CD8-positive, alpha-beta memory T cell (primary cell): Measurements from ENCODE around the gene ZBED4. TPM values are rescaled to one million over a fixed set of nuclear protein-coding genes. Genes with fewer than 3 reads are reported as not detected.

Experiments
- CTCF ChIA-PET: fragments of 350-600 bp; sonication (Branson Sonifier 250); formaldehyde crosslinking; loops from one replicate; lab custom pipeline; 2021; ENCODE audit warnings: antibody characterized with exemption; lab: Charles Lee
- POLR2A ChIA-PET: fragments of 350-600 bp; sonication (Branson Sonifier 250); formaldehyde crosslinking; loops from one replicate; lab custom pipeline; 2021; ENCODE audit warnings: antibody characterized with exemption; lab: Charles Lee
- DNase-seq, 5 donors: peaks; one replicate each; pipeline versions ENCODE4 v3.0.0 to v3.0.0-alpha.2; 2020 to 2022; ENCODE audit warnings: mixed read lengths in 1 of 5
- H3K27ac ChIP-seq: one replicate; pipeline ENCODE4 v1.7.0; 2013; ENCODE audit warnings: low read depth, mild to moderate bottlenecking, low read length, moderate library complexity
- H3K27me3 ChIP-seq: 2 replicates; pipeline ENCODE4 v1.7.0; 2013; ENCODE audit warnings: low read length, mild to moderate bottlenecking; ENCODE audit not compliant: insufficient read depth, poor library complexity, severe bottlenecking
- H3K36me3 ChIP-seq: 2 replicates; pipeline ENCODE4 v1.7.0; 2013; ENCODE audit warnings: mild to moderate bottlenecking, low read length, moderate library complexity; ENCODE audit not compliant: insufficient read depth
- H3K4me1 ChIP-seq: 2 replicates; pipeline ENCODE4 v1.7.0; 2013; ENCODE audit warnings: mild to moderate bottlenecking, low read length, moderate library complexity; ENCODE audit not compliant: insufficient read depth
- H3K4me3 ChIP-seq: 2 replicates; pipeline ENCODE4 v1.7.0; 2013; ENCODE audit warnings: mild to moderate bottlenecking, low read length
- H3K9me3 ChIP-seq: 2 replicates; pipeline ENCODE4 v1.7.0; 2013; ENCODE audit warnings: mild to moderate bottlenecking, low read length
- H3K27ac Mint-ChIP-seq, 8 donors: one replicate each; pipeline ENCODE4 v1.8.0; 2020 to 2021; ENCODE audit warnings: mixed read lengths in 8 of 8, mild to moderate bottlenecking in 6 of 8, inconsistent platforms in 3 of 8, moderate library complexity in 3 of 8
- H3K27me3 Mint-ChIP-seq, 2 donors: one replicate each; pipeline ENCODE4 v1.8.0; 2020 to 2021; ENCODE audit warnings: mixed read lengths in 2 of 2, mild to moderate bottlenecking in 1 of 2, moderate library complexity in 1 of 2
- H3K36me3 Mint-ChIP-seq, 3 donors: one replicate each; pipeline ENCODE4 v1.8.0; 2020 to 2021; ENCODE audit warnings: mixed read lengths in 3 of 3, inconsistent platforms in 1 of 3, mild to moderate bottlenecking in 1 of 3
- H3K4me1 Mint-ChIP-seq, 3 donors: one replicate each; pipeline ENCODE4 v1.8.0; 2020 to 2021; ENCODE audit warnings: mixed read lengths in 3 of 3, inconsistent platforms in 1 of 3, mild to moderate bottlenecking in 1 of 3
- H3K4me3 Mint-ChIP-seq, 7 donors: one replicate each; pipeline ENCODE4 v1.8.0; 2020 to 2021; ENCODE audit warnings: mixed read lengths in 7 of 7, mild to moderate bottlenecking in 6 of 7, moderate library complexity in 4 of 7, inconsistent platforms in 2 of 7
- H3K9me3 Mint-ChIP-seq, 5 donors: one replicate each; pipeline ENCODE4 v1.8.0; 2020 to 2022; ENCODE audit warnings: mixed read lengths in 5 of 5, mild to moderate bottlenecking in 3 of 5, moderate library complexity in 2 of 5, inconsistent platforms in 1 of 5
- polyA plus RNA-seq: library from polyadenylated mRNA; unstranded; fragments of 300-500 nt; fragmentation: Illumina TruSeq; gene quantifications from one replicate; pipeline ENCODE4 v1.2.3, GENCODE V29; 2021
- total RNA-seq, 2 experiments: library from RNA; stranded (reverse); gene quantifications; one replicate each; pipeline ENCODE4 v1.2.3, GENCODE V29; 2021

ZBED4 gene
- total and polyA plus RNA-seq, 3 experiments from 2014 or later: 11.1 to 24.3 (median 24.2) TPM

DNA sequence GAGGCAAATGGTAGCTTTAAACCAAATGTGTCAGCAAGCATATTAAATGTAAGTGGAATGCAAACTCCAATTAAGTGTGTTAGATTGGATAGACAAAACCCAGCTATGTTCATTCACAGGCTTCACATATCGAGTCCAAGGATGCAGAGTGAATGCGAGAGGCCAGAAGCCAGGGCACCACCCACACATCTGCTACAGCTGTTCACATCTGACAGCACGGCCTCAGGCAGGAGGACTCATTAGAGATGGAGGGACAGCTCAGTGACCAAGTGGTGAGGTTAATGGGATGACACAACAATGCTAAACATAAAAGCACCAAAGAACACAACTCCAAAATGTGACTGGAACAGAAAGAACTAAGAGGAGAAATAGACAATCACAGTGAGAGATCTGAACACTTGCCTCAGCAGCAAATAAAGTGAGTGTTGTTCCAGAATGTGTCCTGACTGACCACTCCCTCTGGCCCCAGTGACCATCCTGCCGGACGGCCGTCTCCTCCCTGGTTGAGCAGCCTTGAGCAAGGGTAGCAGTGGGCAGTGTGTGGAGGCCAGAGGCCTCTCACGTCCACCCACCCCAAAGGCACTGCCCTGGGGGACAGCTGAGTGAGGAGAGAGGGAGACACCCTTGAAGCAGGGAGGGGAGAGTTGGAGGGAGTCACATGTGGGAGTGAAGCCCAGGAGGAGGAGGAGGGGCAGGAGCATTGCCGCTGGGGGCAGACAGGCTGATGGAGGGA is 40.8 kb downstream of the ZBED4 start:
- Histone ChIP-seq H3K9me3 (no peaks in the 10 kb centered on the region), H3K27me3 (no peaks in the 10 kb centered on the region), H3K27ac (no peak overlapping the region), H3K36me3 (no peaks in the 10 kb centered on the region), H3K4me3 (no peak overlapping the region), H3K4me1 (no peaks in the 10 kb centered on the region)
- ChIA-PET POLR2A (interaction anchor here (0.5 kb wide), 1 partner anchor 23 kb away, joined by 4 read pairs; no protein-coding TSS in a partner anchor), CTCF (interaction anchor here (0.6 kb wide), 1 partner anchor 57 kb away, joined by 3 read pairs; no protein-coding TSS in a partner anchor)
- peak overlapping the region in 5 of 8 donors; percentile 29 to 91 (median 84) for H3K27ac Mint-ChIP-seq
- DNase-seq: no peak
- peaks cover 7 to 25% (median 10%) of the 10 kb centered on the region in 3 donors for H3K4me1 Mint-ChIP-seq
- H3K4me3 Mint-ChIP-seq: peak overlapping the region in 1 of 7 donors; percentile 75
- peaks cover 12 to 41% (median 16%) of the 10 kb centered on the region in 3 donors for H3K36me3 Mint-ChIP-seq
- H3K9me3 Mint-ChIP-seq: peaks cover 0 to 5% (median 4%) of the 10 kb centered on the region in 5 donors
- no peaks in the 10 kb centered on the region for H3K27me3 Mint-ChIP-seq

DNA sequence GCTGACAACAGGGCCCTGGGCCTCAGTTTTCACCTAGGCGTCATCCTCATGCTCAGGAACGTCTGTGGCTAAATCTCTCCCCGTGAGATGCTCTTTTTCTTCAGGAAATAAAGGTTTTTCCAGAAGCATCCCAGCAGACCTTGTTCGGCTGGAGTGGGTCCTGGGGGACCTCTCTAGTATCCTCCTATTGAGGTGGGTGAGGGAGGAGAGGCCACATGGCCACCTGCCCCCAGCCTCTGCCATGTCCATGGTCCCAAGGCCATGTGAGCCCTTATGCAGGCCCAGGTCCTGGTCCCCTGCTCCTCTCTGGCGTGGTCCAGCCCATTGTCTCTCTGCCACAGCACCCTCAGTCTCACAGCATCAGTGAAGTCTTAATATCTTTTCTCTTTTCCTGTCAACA is 42.6 kb downstream of the ZBED4 start:
- ChIA-PET CTCF (no interaction called here), POLR2A (no interaction called here)
- no peak for DNase-seq
- H3K9me3 Mint-ChIP-seq: peaks cover 0 to 4% (median 2%) of the 10 kb centered on the region in 5 donors
- peaks cover 7 to 24% (median 10%) of the 10 kb centered on the region in 3 donors for H3K4me1 Mint-ChIP-seq
- H3K36me3 Mint-ChIP-seq: peaks cover 19 to 41% (median 19%) of the 10 kb centered on the region in 3 donors
- H3K9me3 ChIP-seq: no peaks in the 10 kb centered on the region
- no peak overlapping the region for H3K4me3 Mint-ChIP-seq
- H3K4me1 ChIP-seq: no peaks in the 10 kb centered on the region
- no peak overlapping the region for H3K27ac ChIP-seq
- no peaks in the 10 kb centered on the region for H3K27me3 ChIP-seq
- H3K36me3 ChIP-seq: peaks cover 1% of the 10 kb centered on the region
- peak overlapping the region in 4 of 8 donors; percentile 25 to 64 (median 48) for H3K27ac Mint-ChIP-seq
- no peaks in the 10 kb centered on the region for H3K27me3 Mint-ChIP-seq
- H3K4me3 ChIP-seq: no peak overlapping the region

DNA sequence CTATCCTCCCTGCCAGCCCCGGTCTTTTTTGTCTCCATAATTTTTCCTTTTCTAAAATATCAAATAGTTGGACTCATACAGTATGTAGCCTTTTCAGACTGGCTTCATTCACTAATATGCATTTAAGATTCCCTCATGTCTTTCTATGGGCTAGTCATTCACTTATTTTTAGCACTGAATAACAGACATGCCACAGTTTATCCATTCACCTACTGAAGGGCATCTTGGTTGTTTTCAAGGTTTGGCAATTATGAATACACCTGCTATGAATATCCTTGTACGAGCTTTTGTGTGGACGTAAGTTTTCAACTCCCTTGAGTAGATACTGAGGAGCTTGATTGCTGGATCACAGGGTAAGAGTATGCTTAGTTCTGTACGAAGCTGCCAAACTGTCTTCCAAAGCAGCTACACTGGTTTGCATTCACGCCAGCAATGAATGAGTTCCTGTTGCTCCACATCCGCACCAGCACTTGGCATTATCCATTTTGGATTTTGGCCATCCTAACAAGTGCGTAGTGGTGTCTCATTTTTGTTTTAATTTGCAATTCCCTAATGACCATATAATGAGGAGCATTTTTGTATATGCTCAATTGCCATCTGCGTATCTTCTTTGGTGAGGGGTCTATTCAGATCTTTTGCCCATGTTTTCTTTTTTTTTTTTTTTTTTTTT is 43.5 kb downstream of the ZBED4 start:
- peaks cover 11% of the 10 kb centered on the region for H3K36me3 ChIP-seq
- H3K9me3 ChIP-seq: no peaks in the 10 kb centered on the region
- H3K4me3 Mint-ChIP-seq: no peak overlapping the region
- H3K36me3 Mint-ChIP-seq: peaks cover 16 to 42% (median 19%) of the 10 kb centered on the region in 3 donors
- DNase-seq: no peak
- no peaks in the 10 kb centered on the region for H3K27me3 Mint-ChIP-seq
- H3K9me3 Mint-ChIP-seq: peaks cover 0 to 2% (median 0%) of the 10 kb centered on the region in 5 donors
- POLR2A ChIA-PET: no interaction called here
- H3K27ac Mint-ChIP-seq: peak overlapping the region in 3 of 8 donors; percentile 47 to 88 (median 48)
- H3K4me1 Mint-ChIP-seq: peaks cover 5 to 19% (median 7%) of the 10 kb centered on the region in 3 donors
- no peaks in the 10 kb centered on the region for H3K4me1 ChIP-seq
- H3K4me3 ChIP-seq: no peak overlapping the region
- CTCF ChIA-PET: interaction anchor here (0.7 kb wide), 1 partner anchor 11 kb away, joined by 3 read pairs; no protein-coding TSS in a partner anchor
- H3K27ac ChIP-seq: no peak overlapping the region
- H3K27me3 ChIP-seq: no peaks in the 10 kb centered on the region

DNA sequence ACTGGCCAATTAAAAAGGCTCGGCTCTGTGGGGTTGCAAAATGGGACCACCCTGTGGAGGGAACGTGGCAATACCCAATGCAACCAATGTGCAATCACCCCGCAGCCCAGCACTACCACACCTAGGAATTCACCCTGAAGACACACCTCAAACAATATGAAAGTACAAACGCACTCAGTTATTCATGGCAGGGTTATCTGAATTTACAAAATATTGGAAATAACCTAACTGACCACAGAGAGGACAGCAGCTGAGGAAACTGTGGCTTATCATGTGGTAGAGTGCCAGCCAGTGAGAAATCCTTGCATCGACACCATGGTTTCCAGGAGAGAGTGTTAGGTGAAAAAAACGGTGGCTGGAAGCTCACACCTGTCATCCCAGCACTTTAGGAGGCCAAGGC is 45.9 kb downstream of the ZBED4 start:
- Histone ChIP-seq H3K27ac (no peak overlapping the region), H3K36me3 (peaks cover 21% of the 10 kb centered on the region), H3K9me3 (no peaks in the 10 kb centered on the region), H3K27me3 (no peaks in the 10 kb centered on the region), H3K4me1 (no peaks in the 10 kb centered on the region), H3K4me3 (no peak overlapping the region)
- no peak for DNase-seq
- no peaks in the 10 kb centered on the region for H3K9me3 Mint-ChIP-seq
- ChIA-PET POLR2A (no interaction called here), CTCF (no interaction called here)
- peaks cover 4 to 44% (median 14%) of the 10 kb centered on the region in 3 donors for H3K36me3 Mint-ChIP-seq
- H3K27me3 Mint-ChIP-seq: no peaks in the 10 kb centered on the region
- H3K4me1 Mint-ChIP-seq: peaks cover 3 to 9% (median 7%) of the 10 kb centered on the region in 3 donors
- H3K27ac Mint-ChIP-seq: peak overlapping the region in 4 of 8 donors; percentile 6 to 83 (median 43)
- H3K4me3 Mint-ChIP-seq: no peak overlapping the region

DNA sequence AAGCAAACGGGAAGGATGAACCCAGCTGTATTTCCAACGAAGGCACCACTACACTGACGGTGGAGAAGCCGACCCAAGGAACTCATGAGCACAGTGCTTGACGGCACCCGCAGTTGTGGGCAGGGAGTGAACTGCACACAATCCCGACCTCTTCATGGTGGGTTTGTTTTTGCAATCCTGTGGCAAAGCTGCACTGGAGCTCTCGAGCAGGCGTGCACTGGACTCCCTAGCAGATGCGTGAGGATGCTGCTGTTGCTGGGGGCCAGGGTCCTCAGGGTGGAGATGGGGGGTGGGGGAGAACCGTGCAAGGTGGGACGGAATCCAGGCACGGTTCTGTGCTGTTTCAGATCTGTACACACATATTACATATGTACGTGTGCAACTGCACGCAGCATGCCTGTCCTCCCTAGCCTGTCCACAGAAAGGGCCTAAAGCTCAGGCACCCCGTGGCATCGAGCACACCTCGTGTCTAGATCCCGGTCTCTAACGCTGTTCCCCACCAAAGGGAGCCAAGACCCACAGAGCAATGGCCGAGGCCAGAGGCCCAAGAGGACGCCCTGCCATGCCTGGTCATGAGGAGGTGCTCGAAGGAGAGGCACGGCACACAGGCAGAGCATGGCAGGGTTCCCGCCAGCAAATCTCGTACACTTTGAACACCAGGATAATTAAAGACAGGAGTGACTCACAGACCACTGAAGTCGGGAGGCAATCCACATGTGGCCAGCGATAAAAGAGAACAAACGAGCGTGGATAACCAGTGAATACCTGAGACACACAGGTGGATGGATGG is 47.0 kb downstream of the ZBED4 start:
- Histone ChIP-seq H3K36me3 (peaks cover 21% of the 10 kb centered on the region), H3K27ac (no peak overlapping the region), H3K4me3 (no peak overlapping the region), H3K9me3 (no peaks in the 10 kb centered on the region), H3K4me1 (no peaks in the 10 kb centered on the region), H3K27me3 (no peaks in the 10 kb centered on the region)
- H3K4me1 Mint-ChIP-seq: peaks cover 3 to 7% (median 7%) of the 10 kb centered on the region in 3 donors
- no peak for DNase-seq
- ChIA-PET POLR2A (no interaction called here), CTCF (interaction anchor here (1.1 kb wide), 1 partner anchor 46 kb away, joined by 3 read pairs; no protein-coding TSS in a partner anchor)
- H3K9me3 Mint-ChIP-seq: no peaks in the 10 kb centered on the region
- peak overlapping the region in 5 of 8 donors; percentile 6 to 51 (median 36) for H3K27ac Mint-ChIP-seq
- peaks cover 0 to 2% of the 10 kb centered on the region in 2 donors for H3K27me3 Mint-ChIP-seq
- peaks cover 4 to 53% (median 14%) of the 10 kb centered on the region in 3 donors for H3K36me3 Mint-ChIP-seq
- H3K4me3 Mint-ChIP-seq: no peak overlapping the region

DNA sequence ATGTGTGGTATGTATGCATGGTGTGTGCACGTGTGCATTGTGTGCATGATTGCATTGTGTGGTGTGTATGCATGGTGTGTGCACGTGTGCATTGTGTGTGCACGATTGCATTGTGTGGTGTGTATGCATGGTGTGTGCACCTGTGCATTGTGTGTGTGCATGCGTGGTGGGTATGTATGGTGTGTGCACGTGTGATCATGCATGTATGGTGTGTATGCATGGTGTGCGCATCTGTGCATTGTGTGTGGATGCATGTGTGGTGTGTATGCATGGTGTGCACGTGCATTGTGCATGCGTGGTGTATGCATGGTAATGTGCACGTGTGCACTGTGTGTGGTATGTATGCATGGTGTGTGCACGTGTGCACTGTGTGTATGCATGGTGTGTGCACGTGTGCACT is 47.8 kb downstream of the ZBED4 start:
- Mint-ChIP-seq H3K4me3 (no peak overlapping the region), H3K27me3 (peaks cover 0 to 2% of the 10 kb centered on the region in 2 donors), H3K9me3 (no peaks in the 10 kb centered on the region), H3K36me3 (peaks cover 4 to 58% (median 14%) of the 10 kb centered on the region in 3 donors), H3K4me1 (peaks cover 0 to 7% (median 4%) of the 10 kb centered on the region in 3 donors), H3K27ac (no peak overlapping the region)
- no peaks in the 10 kb centered on the region for H3K9me3 ChIP-seq
- H3K4me3 ChIP-seq: no peak overlapping the region
- H3K27me3 ChIP-seq: no peaks in the 10 kb centered on the region
- no peak for DNase-seq
- ChIA-PET POLR2A (no interaction called here), CTCF (interaction anchor here (1.1 kb wide), 1 partner anchor 47 kb away, joined by 3 read pairs; no protein-coding TSS in a partner anchor)
- peaks cover 21% of the 10 kb centered on the region for H3K36me3 ChIP-seq
- H3K4me1 ChIP-seq: no peaks in the 10 kb centered on the region
- no peak overlapping the region for H3K27ac ChIP-seq

DNA sequence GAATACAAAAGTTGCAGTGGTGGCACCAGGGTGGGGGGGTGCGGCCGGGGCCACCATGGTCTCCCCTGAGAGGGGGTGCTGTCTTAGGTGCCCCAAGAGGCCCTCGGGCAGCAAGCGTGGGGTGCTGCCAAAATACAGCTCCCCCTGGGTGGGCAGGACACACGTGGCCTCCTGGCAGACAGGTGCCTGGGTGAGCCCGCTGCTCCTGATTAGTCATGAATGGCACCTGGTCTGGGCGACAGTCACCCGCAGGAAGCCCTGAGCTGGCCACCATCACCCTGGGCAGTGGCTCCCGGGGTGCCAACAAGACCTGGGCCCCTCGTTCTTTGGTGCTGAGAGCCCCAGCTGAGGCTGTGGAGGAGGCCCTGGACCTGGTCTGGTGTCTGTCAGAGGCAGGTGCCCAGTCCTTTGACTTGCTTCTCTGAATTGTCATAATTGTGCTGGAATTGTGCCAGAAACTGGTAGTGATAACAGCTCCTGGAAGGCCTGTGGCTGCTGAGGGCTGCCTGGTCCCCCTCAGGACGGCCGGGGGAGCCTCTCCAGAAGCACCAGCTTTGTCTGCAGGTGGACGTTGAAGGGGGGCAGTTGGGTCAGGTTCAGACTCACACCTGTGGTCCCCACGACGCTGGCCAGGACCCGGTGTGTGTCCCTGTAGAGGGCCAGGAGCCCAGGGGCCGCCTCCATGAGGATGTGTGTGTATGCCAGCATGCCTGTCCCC is 49.8 kb downstream of the ZBED4 start:
- H3K9me3 Mint-ChIP-seq: no peaks in the 10 kb centered on the region
- no peak for DNase-seq
- peaks cover 0 to 2% of the 10 kb centered on the region in 2 donors for H3K27me3 Mint-ChIP-seq
- no peaks in the 10 kb centered on the region for H3K27me3 ChIP-seq
- H3K27ac Mint-ChIP-seq: peak overlapping the region in 1 of 8 donors; percentile 36
- CTCF ChIA-PET: no interaction called here
- POLR2A ChIA-PET: interaction anchor here (0.6 to 1.0 kb wide), 2 partner anchors 71 to 114 kb away, joined by 3 read pairs; no protein-coding TSS in a partner anchor
- no peak overlapping the region for H3K4me3 ChIP-seq
- no peaks in the 10 kb centered on the region for H3K9me3 ChIP-seq
- H3K4me1 Mint-ChIP-seq: peaks cover 6 to 11% (median 8%) of the 10 kb centered on the region in 3 donors
- peaks cover 7 to 68% (median 14%) of the 10 kb centered on the region in 3 donors for H3K36me3 Mint-ChIP-seq
- no peak overlapping the region for H3K4me3 Mint-ChIP-seq
- peaks cover 31% of the 10 kb centered on the region for H3K36me3 ChIP-seq
- H3K27ac ChIP-seq: no peak overlapping the region
- H3K4me1 ChIP-seq: no peaks in the 10 kb centered on the region
